Measurements from ENCODE around the gene SLC19A1. TPM values are rescaled to one million over a fixed set of nuclear protein-coding genes. Genes with fewer than 3 reads are reported as not detected.

The SLC19A1 gene
- total RNA-seq, 4 donors from 2014 or later = 3.6 to 7.3 (median 5.0) TPM

GRCh38 chr21:45588871-45589491 lies 46.7 kb upstream of the SLC19A1 start:
- H3K4me3 ChIP-seq (ENCODE audit: low read depth, poor library complexity, severe bottlenecking) = no peak overlapping the region
- intact Hi-C loops (cut with DNase I; ENCODE audit: low total_unique reads) = no loop called here
- WGBS, 2 donors = 88 to 91% methylated on average over 5 of the region's 5 CpGs
- DNase-seq (ENCODE audit: low spot score in 2 of 2) = no peak
- TF ChIP-seq POLR2A (IDR thresholded peaks at IDR 0.05) = no peak
- no peak for TF ChIP-seq CTCF (IDR thresholded peaks at IDR 0.05)

- TF ChIP-seq CTCF (IDR thresholded peaks at IDR 0.05) = no peak
- no peak for TF ChIP-seq POLR2A (IDR thresholded peaks at IDR 0.05)
- WGBS, 2 donors = 79 to 84% methylated on average over 10 of the region's 10 CpGs
- H3K4me3 ChIP-seq (ENCODE audit: low read depth, poor library complexity, severe bottlenecking) = no peak overlapping the region
- intact Hi-C loops (cut with DNase I; ENCODE audit: low total_unique reads) = no loop called here
- DNase-seq (ENCODE audit: low spot score in 2 of 2) = peak in 1 of 2 donors; percentile 23
Observed at GRCh38 chr21:45588086-45588825, 46.0 kb upstream of the SLC19A1 start.

GRCh38 chr21:45586289-45586858 lies 44.1 kb upstream of the SLC19A1 start:
- TF ChIP-seq CTCF (IDR thresholded peaks at IDR 0.05) (no peak), POLR2A (IDR thresholded peaks at IDR 0.05) (no peak)
- intact Hi-C loops (cut with DNase I; ENCODE audit: low total_unique reads) = no loop called here
- no peak overlapping the region for H3K4me3 ChIP-seq (ENCODE audit: low read depth, poor library complexity, severe bottlenecking)
- no peak for DNase-seq (ENCODE audit: low spot score in 2 of 2)
- 67 to 71% methylated on average over 5 of the region's 5 CpGs for WGBS, 2 donors

GRCh38 chr21:45584786-45585185 lies 42.5 kb upstream of the SLC19A1 start:
- DNase-seq (ENCODE audit: low spot score in 2 of 2) = peak in 1 of 2 donors; percentile 54
- WGBS, 2 donors = 81% methylated on average over 4 of the region's 4 CpGs
- intact Hi-C loops (cut with DNase I; ENCODE audit: low total_unique reads) = no loop called here
- H3K4me3 ChIP-seq (ENCODE audit: low read depth, poor library complexity, severe bottlenecking) = no peak overlapping the region
- no peak for TF ChIP-seq POLR2A (IDR thresholded peaks at IDR 0.05)
- no peak for TF ChIP-seq CTCF (IDR thresholded peaks at IDR 0.05)

GRCh38 chr21:45583831-45584509 lies 41.7 kb upstream of the SLC19A1 start:
- peak in 1 of 2 donors; percentile 34 for DNase-seq (ENCODE audit: low spot score in 2 of 2)
- intact Hi-C loops (cut with DNase I; ENCODE audit: low total_unique reads) = no loop called here
- TF ChIP-seq CTCF (IDR thresholded peaks at IDR 0.05) (no peak), POLR2A (IDR thresholded peaks at IDR 0.05) (no peak)
- WGBS, 2 donors = 81 to 85% methylated on average over 9 to 10 of the region's 10 CpGs
- no peak overlapping the region for H3K4me3 ChIP-seq (ENCODE audit: low read depth, poor library complexity, severe bottlenecking)
